Lung (tissue), 12 donors: ENCODE results near the gene CPZ. TPM values are rescaled to one million over a fixed set of nuclear protein-coding genes. Genes with fewer than 3 reads are reported as not detected.

Experiments used
- ATAC-seq: fragments of 200-7000 bp; cut with Tn5 transposase; one replicate; pipeline ENCODE4 v1.9.1; 2020; ENCODE audit warnings: moderate number of reproducible peaks; ENCODE audit not compliant: insufficient read depth, low FRiP score
- DNase-seq, 3 donors: peaks; one replicate each; pipeline ENCODE4 v3.0.0-alpha.2; 2013 to 2017
- H3K27ac ChIP-seq, 2 donors: one replicate each; pipeline ENCODE4 v1.5.1; 2013; ENCODE audit warnings: mild to moderate bottlenecking in 2 of 2, moderate library complexity in 2 of 2, control low read depth in 1 of 2, inconsistent platforms in 1 of 2, low read depth in 1 of 2, low read length in 1 of 2
- H3K27me3 ChIP-seq, 3 donors: one replicate each; pipeline ENCODE4 v1.5.1; 2013; ENCODE audit warnings: low read length in 2 of 3; ENCODE audit not compliant: control insufficient read depth in 3 of 3, insufficient read depth in 3 of 3
- H3K36me3 ChIP-seq, 4 donors: one replicate each; pipeline ENCODE4 v1.5.1; 2013; ENCODE audit warnings: low read length in 4 of 4, mild to moderate bottlenecking in 1 of 4, moderate library complexity in 1 of 4; ENCODE audit not compliant: control insufficient read depth in 4 of 4, insufficient read depth in 4 of 4
- H3K4me1 ChIP-seq, 5 donors: one replicate each; pipeline ENCODE4 v1.5.1; 2013; ENCODE audit warnings: low read length in 5 of 5, mild to moderate bottlenecking in 2 of 5, moderate library complexity in 1 of 5; ENCODE audit not compliant: control insufficient read depth in 5 of 5, insufficient read depth in 5 of 5
- H3K4me3 ChIP-seq: one replicate; pipeline ENCODE4 v1.5.1; 2013; ENCODE audit warnings: mild to moderate bottlenecking, control low read depth, moderate library complexity
- H3K9ac ChIP-seq, 2 donors: one replicate each; pipeline ENCODE4 v1.5.1; 2013; ENCODE audit warnings: low read length in 2 of 2, control low read depth in 1 of 2; ENCODE audit not compliant: insufficient read depth in 1 of 2
- H3K9me3 ChIP-seq, 4 donors: one replicate each; pipeline ENCODE4 v1.5.1; 2013; ENCODE audit warnings: low read length in 3 of 4, mild to moderate bottlenecking in 1 of 4, moderate library complexity in 1 of 4; ENCODE audit not compliant: control insufficient read depth in 4 of 4, insufficient read depth in 3 of 4
- CTCF ChIP-seq: IDR thresholded peaks from 2 replicates; pipeline ENCODE4 v1.5.1; 2012; ENCODE audit warnings: mild to moderate bottlenecking; ENCODE audit errors: control extremely low read depth, extremely low read depth
- WGBS, 2 donors: extraction: QIAGEN DNeasy Blood & Tissue Kit; methylation state at CpG; one replicate each; pipeline ENCODE4 v1.1.7; 2013; 5-methylcytosine and 5-hydroxymethylcytosine counted together
- polyA plus RNA-seq, 2 donors: library from polyadenylated mRNA; stranded (reverse); fragments of 200-250 nt; gene quantifications; one replicate each; pipeline ENCODE4 v1.2.1, GENCODE V29; 2013
- total RNA-seq, 2 donors: library from RNA; depleted of rRNA in 1 of 2; stranded (reverse); fragments of >200 nt in 1 of 2; gene quantifications; one replicate each; pipeline ENCODE4 v1.2.1, GENCODE V29; 2014 to 2021
- donor health status: control.
- donor health status: control.
- donor health status: Bipolar disorder and iron deficiency.
- donor health status: healthy.
- donor health status: DM: yes; HTN: yes; CAD: no.

The CPZ gene
- total and polyA plus RNA-seq, 4 donors: 1.4 to 5.5 (median 2.7) TPM

- Histone ChIP-seq H3K36me3 (no peaks in the 10 kb centered on the region), H3K4me1 (peaks cover 0 to 4% (median 0%) of the 10 kb centered on the region in 5 donors), H3K4me3 (no peak overlapping the region), H3K27me3 (no peaks in the 10 kb centered on the region), H3K9me3 (no peaks in the 10 kb centered on the region), H3K27ac (no peak overlapping the region), H3K9ac (no peak overlapping the region)
- ATAC-seq (no peak), DNase-seq (no peak)
- TF ChIP-seq CTCF: no peak
- WGBS, 2 donors: 93 to 94% methylated on average over 3 of the region's 3 CpGs
Measured at GRCh38 chr4:8544282-8544681, 48.3 kb upstream of the CPZ start.

GRCh38 chr4:8544741-8545438 lies 47.7 kb upstream of the CPZ start:
- H3K36me3 ChIP-seq: no peaks in the 10 kb centered on the region
- WGBS, 2 donors: 76 to 85% methylated on average over 32 of the region's 32 CpGs
- peak in 2 of 3 donors; percentile 10 to 26 for DNase-seq
- H3K27me3 ChIP-seq: no peaks in the 10 kb centered on the region
- TF ChIP-seq CTCF: no peak
- H3K9me3 ChIP-seq: no peaks in the 10 kb centered on the region
- H3K4me3 ChIP-seq: no peak overlapping the region
- ATAC-seq: no peak
- H3K4me1 ChIP-seq: peaks cover 0 to 4% (median 0%) of the 10 kb centered on the region in 5 donors
- no peak overlapping the region for H3K27ac ChIP-seq
- no peak overlapping the region for H3K9ac ChIP-seq

DNA sequence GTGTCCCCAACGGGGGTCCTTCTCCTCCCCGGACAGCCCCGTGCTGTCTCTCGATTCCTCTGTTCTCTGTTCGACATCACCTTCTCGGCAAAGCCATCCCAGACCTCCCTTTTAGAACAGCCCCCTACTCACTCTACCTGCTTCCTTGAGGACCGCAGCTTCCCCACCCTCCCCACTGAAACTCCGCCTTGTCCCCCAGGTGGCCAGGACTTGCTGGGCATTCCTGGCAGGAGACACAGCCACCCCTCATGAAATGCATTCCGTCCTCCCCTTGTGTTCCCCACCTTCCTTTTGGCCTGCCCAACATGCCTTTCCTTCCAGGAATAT lies 47.2 kb upstream of the CPZ start:
- 69 to 81% methylated on average over 8 to 9 of the region's 9 CpGs for WGBS, 2 donors
- Histone ChIP-seq H3K9me3 (no peaks in the 10 kb centered on the region), H3K27me3 (no peaks in the 10 kb centered on the region), H3K4me1 (peaks cover 0 to 4% (median 0%) of the 10 kb centered on the region in 5 donors), H3K4me3 (no peak overlapping the region), H3K9ac (no peak overlapping the region), H3K36me3 (no peaks in the 10 kb centered on the region), H3K27ac (no peak overlapping the region)
- no peak for ATAC-seq
- no peak for DNase-seq
- no peak for TF ChIP-seq CTCF

DNA sequence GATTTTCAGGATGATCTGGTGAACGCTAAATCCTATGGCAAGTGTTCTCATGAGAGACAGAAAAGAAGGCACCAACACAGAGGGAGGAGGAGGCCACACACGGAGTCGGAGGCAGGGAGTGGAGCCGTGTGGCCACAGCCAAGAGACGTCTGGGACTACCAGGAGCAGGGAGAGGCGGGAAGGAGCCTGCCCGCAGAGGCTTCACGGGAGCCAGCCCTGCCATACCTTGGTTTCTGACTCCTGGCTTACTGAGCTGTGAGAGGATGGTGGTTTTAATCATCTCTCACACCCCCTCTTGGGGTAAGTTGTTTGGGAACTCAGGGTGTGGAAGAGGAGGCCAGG lies 45.8 kb upstream of the CPZ start:
- no peak overlapping the region for H3K4me3 ChIP-seq
- H3K36me3 ChIP-seq: no peaks in the 10 kb centered on the region
- peaks cover 0 to 4% (median 0%) of the 10 kb centered on the region in 5 donors for H3K4me1 ChIP-seq
- no peak overlapping the region for H3K27ac ChIP-seq
- no peak for DNase-seq
- no peak for TF ChIP-seq CTCF
- 78 to 82% methylated on average over 8 of the region's 8 CpGs for WGBS, 2 donors
- H3K9me3 ChIP-seq: no peaks in the 10 kb centered on the region
- ATAC-seq: no peak
- no peak overlapping the region for H3K9ac ChIP-seq
- H3K27me3 ChIP-seq: no peaks in the 10 kb centered on the region
